Measurements from ENCODE around the gene ARHGEF10L.

The ARHGEF10L gene

DNA sequence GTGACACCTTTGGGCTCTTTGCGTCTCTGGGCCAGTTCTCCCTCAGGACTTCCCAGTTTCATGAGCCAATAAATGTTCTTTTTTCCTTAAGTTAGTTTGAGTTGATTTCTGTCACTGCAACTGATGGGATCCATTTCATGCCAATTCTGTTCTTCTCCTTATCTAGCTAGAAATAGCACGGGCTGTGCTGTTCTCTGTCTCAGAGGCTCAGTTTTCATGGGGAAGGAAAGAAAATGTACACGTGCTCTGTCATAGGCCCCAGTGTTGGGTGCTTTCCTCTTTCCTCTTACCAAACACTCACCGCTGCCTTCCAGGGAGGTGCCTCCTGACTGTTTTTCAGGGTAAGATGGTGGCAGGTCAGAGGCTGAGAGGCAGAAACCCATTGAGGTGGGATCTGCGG lies 172.4 kb downstream of the ARHGEF10L start:
- no peak for DNase-seq (ENCODE audit: low read depth)

DNA sequence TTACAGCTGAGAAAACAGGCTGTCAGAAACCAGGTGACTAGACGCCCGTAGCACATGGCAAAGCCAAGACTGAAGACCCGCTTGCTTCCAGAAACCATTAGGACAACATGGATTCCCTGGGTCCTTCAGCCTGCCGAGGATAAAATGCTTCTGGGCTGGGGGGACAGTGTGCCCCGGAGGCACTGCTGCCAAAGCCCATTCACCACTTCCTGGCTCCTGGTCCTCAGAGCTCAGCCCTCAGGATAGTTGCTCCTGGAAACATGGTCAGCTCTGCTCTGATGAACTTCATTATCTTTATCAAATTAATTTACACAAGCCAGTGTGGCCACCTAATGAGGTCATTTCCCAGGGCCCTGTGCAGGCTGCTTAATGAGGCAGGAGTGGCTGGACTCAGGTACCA lies 174.5 kb downstream of the ARHGEF10L start:
- DNase-seq (ENCODE audit: low read depth) = no peak

DNA sequence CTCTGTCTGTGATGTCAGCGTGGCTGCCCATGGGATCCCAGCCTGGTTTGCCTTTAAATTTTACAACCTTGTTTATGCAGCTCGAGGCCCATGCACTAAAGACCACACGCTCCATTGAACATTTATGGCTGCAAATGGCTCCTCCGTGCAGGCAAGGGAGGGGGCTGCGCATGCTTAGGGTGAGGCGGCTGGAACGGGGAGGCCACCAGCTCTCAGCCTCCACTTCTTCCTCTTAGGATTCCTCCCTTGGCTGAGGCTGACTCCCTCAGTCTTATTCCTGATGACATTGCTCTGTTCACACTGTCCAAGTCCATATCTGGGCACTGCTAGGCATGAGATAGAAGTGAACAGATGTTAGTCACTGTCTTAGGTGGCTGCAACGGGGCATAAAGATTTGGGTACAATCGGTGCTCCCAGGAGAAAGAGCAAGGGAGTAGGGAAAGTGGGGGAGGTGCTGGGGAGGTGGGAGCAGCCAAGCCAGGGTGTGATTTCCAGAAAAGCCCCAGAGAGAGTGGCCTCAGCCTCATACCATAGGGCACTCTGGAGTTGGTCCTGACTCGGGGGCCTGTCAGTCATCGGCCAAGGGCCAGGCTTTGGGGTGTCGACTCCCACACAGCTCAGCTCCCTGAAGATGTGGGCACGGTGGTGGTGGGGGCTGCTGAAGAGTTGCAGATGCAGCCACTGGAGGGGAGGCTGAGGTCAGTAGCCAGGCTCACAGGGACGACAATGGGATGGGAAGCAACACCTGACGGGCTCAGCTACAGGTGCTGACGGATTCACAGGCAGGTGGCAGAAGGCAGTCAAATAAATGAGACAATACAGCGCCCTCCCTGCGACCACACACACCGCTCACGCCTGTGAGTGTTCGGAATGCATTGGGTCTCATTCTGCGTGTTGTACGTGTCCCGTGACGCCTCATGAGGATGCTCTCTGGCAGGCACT lies 178.4 kb downstream of the ARHGEF10L start:
- no peak for DNase-seq (ENCODE audit: low read depth)

- no peak for DNase-seq (ENCODE audit: low read depth)
Observed at GRCh38 chr1:17719874-17720273, 180.4 kb downstream of the ARHGEF10L start.

DNA sequence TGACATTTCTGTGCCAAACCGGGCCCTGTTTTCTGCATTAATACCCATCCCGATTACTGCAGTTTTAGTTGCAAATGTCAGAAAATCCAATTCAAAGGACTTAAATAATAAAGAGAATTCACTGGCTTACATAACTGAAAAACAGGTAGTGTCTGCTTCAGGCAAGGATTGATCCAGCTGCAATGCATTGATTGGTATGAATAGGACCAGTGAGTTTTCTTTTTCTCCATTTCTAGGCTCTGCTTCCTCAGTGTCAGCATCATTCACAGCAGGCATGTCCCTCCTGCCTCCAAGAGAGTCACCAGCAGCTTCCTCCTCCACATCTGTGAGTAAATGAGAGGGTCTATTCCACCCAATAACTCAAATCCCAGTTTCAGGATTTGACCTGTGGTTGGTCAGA lies 181.9 kb downstream of the ARHGEF10L start:
- no peak for DNase-seq (ENCODE audit: low read depth)

- DNase-seq (ENCODE audit: low read depth) = no peak
Observed at GRCh38 chr1:17723684-17724083, 184.2 kb downstream of the ARHGEF10L start.

- DNase-seq (ENCODE audit: low read depth) = no peak
Observed at GRCh38 chr1:17724150-17724549, 184.7 kb downstream of the ARHGEF10L start.

DNA sequence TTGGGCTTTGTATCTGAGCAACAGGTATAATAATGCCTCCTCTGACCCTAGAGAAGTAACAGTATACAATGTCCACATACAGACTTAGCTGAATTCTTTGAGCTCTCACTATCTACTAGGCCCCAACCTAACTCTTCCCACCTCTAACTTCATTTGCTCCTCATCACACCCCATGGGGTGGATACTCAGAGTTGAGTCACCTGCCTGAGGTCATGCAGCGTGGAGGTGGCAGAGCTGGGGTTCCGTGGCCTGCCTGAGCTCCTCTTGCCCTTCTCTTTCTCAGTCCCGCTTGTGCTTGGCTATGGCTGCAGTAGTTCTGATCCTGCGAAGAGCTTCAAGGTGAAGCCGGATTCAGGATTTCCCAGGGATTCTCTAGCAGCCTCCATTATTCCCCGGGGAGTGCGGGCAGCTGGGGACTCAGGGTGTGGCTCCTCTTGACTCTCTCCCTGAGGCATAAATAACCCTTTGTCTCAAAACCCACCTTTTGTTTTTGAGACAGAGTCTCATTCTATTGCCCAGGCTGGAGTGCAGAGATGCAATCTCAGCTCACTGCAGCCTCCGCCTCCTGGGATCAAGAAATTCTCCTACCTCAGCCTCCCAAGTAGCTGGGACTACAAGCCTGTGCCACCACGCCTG lies 185.7 kb downstream of the ARHGEF10L start:
- no peak for DNase-seq (ENCODE audit: low read depth)

DNA sequence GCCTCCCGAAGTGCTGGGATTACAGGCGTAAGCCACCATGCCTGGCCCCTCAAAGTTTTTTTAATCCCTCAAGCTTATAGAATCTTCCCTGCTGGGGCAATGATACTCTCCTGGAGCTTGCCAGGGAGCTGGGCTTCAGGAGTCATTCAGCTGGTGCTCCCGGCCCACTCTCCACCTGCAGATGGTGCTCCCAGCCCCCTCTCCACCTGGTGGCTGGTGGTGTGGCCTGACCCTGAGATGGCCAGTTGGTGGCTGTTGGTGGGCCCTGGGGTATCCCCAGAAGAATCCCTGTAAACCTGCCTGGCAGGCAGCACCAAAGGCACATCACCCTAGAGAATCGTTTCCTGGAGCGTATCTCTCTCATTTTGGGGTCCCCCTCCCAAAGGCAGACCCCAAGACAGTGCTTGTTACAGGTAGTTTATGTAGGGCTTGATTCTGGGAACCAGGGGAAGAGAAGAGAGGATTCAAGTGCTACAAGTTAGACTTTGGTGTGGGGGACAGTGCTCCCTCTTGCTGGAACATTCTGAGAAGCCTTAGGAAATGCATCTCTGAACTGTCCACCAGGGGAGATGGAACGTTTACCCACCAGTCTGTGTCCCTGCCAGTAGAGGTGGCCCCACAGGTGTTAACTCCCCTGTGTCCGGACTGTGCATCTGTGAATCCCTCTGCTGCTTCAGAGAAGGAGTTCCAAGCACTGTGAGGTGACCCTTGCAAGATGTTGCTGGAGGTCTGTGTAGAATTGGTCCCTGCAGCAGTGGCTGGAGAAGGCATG lies 186.5 kb downstream of the ARHGEF10L start:
- DNase-seq (ENCODE audit: low read depth) = no peak

- no peak for DNase-seq (ENCODE audit: low read depth)
Observed at GRCh38 chr1:17728123-17728712, 188.7 kb downstream of the ARHGEF10L start.

GRCh38 chr1:17729248-17729647 lies 189.8 kb downstream of the ARHGEF10L start:
- DNase-seq (ENCODE audit: low read depth) = no peak

DNA sequence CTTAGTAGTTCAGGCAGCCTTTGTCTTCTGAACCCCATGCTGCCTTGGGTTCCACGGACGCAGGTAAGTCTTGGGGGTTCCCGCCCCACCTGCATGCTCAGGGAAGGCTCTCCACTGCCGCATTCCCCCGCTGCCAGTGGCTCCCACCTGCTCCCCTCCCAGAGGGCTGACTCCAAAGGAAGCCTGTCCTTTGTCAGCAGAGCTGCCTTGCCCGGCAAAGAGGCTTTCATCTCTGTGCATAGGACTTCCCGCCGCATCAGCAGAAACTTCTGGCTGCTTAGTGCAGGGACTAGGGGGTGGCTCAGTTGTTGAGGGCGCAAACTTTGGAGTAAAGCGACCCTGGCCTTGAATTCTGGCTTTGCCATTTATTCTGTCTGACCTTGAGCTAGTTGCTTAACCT lies 190.4 kb downstream of the ARHGEF10L start:
- DNase-seq (ENCODE audit: low read depth) = no peak

- no peak for DNase-seq (ENCODE audit: low read depth)
Observed at GRCh38 chr1:17731460-17731859, 192.0 kb downstream of the ARHGEF10L start.

GRCh38 chr1:17732475-17732874 lies 193.0 kb downstream of the ARHGEF10L start:
- DNase-seq (ENCODE audit: low read depth) = no peak

DNA sequence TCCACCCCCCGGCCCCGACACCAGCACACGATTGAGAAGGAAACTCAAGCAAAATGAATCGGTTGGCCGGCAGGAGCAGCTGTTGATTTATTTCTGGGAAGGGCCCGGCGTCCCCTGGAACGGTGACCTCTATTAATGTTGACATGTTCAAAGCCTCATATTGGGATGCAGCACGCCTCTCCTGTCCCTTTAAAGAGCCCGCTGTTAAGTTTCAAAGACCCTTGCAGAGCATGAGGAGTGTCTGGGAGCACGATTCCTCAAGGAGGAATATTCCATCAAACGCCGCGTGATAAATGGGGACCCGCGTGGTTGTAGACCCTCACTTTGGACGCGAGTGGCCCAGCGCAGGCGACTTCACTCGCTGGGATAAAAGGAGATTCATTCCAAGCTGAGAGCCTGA lies 194.2 kb downstream of the ARHGEF10L start:
- no peak for DNase-seq (ENCODE audit: low read depth)

DNA sequence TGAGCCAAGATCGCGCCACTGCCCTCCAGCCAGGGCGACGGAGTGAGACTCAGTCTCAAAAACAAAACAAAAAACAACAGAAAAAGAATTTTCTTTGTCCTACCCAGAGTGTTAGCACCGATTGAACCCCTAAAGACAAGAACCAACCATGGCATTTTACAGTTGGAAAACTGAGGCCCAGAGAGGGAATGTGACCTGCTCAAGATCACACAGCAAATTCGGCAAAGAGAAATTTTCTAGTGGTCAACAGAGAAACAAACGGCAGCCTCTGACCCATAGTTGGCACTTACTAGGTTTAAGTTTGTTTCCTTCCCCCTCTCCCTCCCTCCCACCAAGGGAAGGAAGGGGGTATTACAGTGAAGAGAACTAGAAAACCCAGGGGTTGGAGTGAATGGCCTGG lies 195.1 kb downstream of the ARHGEF10L start:
- DNase-seq (ENCODE audit: low read depth) = no peak

- DNase-seq (ENCODE audit: low read depth) = no peak
Observed at GRCh38 chr1:17735348-17735747, 195.8 kb downstream of the ARHGEF10L start.

DNA sequence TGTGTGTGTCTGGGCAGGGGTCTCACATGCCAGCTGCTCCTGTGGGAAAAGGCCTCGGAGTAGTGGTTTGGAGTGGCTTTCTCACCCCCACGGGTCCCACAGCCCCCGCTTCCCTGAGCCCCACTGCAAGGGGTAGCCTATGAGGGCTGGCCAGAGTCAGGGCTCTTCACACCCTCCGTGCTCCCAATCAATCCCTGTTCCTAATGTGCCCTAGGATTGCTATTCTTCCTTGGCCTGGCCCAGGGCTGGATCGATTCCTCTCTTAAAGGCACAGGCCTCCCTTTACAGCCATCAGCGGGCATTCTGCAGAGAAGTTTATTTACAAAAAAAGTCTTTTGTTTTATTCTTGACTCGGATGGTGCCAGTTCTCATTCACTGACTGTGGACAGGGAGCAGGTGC lies 196.3 kb downstream of the ARHGEF10L start:
- DNase-seq (ENCODE audit: low read depth) = no peak

- no peak for DNase-seq (ENCODE audit: low read depth)
Observed at GRCh38 chr1:17736625-17737024, 197.1 kb downstream of the ARHGEF10L start.

DNA sequence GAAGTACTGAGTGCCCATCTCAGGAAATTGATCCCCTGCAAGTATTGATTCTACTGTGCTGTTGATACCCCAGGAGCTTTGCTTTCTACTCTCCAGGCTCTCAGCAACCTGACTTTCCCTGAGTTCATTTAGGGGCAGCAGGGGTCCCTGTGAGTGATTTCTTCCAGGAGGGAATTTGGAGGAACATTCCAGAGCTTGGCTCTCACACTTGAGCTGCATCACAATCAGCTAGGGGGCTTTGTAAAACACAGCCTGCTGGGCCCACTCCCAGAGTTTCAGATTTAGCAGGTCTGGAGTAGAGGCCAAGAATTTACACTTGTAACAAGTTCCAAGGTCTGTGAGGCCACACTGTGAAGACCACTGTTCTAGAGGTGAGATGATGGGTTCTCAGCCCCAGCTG lies 199.6 kb downstream of the ARHGEF10L start:
- DNase-seq (ENCODE audit: low read depth) = no peak

GRCh38 chr1:17741052-17741451 lies 201.6 kb downstream of the ARHGEF10L start:
- DNase-seq (ENCODE audit: low read depth) = no peak

- DNase-seq (ENCODE audit: low read depth) = no peak
Observed at GRCh38 chr1:17742583-17742982, 203.1 kb downstream of the ARHGEF10L start.

Data from activated T-helper 1 cell treated with Interleukin-2 at 50 U/mL for 16 hours (primary cell).